ENCODE data around the gene SETBP1. TPM values are rescaled to one million over a fixed set of nuclear protein-coding genes. Genes with fewer than 3 reads are reported as not detected.

Gene SETBP1
- total and polyA plus RNA-seq, 2 of the 13 experiments (the other 11 are each of a cell fraction or from before 2014, with no cell fraction given): 0.18 to 0.65 TPM

DNA sequence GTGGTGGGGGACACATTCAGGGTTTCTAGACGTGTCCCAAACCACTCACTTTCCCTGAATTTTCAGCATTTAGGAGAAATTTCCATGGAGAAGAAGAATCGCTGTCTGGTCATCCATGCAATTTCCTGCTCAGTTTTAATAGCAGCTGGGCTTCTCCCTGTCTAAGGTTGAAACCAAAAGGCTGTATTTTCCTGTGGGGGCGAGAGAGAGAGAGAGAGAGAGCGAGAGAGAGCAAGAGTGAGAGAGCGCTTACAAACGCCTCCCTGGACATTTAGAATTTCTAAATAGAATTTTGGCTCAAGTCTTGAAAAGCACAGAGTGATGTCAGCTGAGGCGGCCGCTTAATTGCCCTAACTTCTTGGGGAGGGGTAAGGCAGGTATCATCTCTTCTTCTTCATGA, 110.8 kb downstream of the SETBP1 start:
- POLR2A ChIA-PET: no interaction called here
- Histone ChIP-seq H3K4me2 (ENCODE audit: low read depth, low read length) (no peak overlapping the region), H3K36me3 (replicated peaks in 1 of 2; ENCODE audit: control insufficient read depth in 1 of 2, insufficient read depth in 2 of 2, low read length in 2 of 2) (no peaks in the 10 kb centered on the region), H3K4me1 (ENCODE audit: insufficient read depth, low read length) (peaks cover 30% of the 10 kb centered on the region), H2AFZ (ENCODE audit: low read length) (no peak overlapping the region), H4K20me1 (ENCODE audit: insufficient read depth, low read length) (no peaks in the 10 kb centered on the region), H3K9ac (ENCODE audit: insufficient read depth, low read depth, low read length) (no peak overlapping the region), H3K79me2 (ENCODE audit: insufficient read depth, low read length) (no peaks in the 10 kb centered on the region), H3K9me3 (ENCODE audit: low read length) (no peaks in the 10 kb centered on the region), H3K27me3 (ENCODE audit: control insufficient read depth in 1 of 2, insufficient read depth in 2 of 2, low read length in 2 of 2) (peaks cover 0 to 2% of the 10 kb centered on the region in 2 experiments; a peak in 1 of 5 replicates), H3K4me3 (replicated peaks in 1 of 3; ENCODE audit: insufficient read depth in 1 of 3, low read depth in 2 of 3, low read length in 3 of 3) (no peak overlapping the region), H3K27ac (ENCODE audit: extremely low read length, insufficient read depth, low read length) (no peak overlapping the region)
- in situ Hi-C loops (cut with HindIII; ENCODE audit: extremely low pct_ligation_motif_present, low pct_unique_long_range_greater_than_20kb): loop anchor here (25.0 kb wide), 1 partner anchor 104 kb away; the partner anchor contains the start of gene SETBP1
- WGBS (ENCODE audit: low lambda C conversion rate): 71% methylated on average over 8 of the region's 8 CpGs
- intact Hi-C loops (cut with micrococcal nuclease; ENCODE audit: unreplicated experiment): no loop called here
- no peak for DNase-seq (ENCODE audit: low spot score)
- BruUV-seq (replicated peaks): no TSS peak
- ATAC-seq: no peak
- TF ChIP-seq ZFP36 (IDR thresholded peaks at IDR 0.05; ENCODE audit: borderline replicate concordance, low read depth, low read length, partially characterized antibody) (no peak), ZFY (CRISPR knock-in tag; IDR thresholded peaks at IDR 0.05) (no peak), ZNF878 (CRISPR knock-in tag; IDR thresholded peaks at IDR 0.05) (no peak)
- TF ChIP-seq, protein P1, sequence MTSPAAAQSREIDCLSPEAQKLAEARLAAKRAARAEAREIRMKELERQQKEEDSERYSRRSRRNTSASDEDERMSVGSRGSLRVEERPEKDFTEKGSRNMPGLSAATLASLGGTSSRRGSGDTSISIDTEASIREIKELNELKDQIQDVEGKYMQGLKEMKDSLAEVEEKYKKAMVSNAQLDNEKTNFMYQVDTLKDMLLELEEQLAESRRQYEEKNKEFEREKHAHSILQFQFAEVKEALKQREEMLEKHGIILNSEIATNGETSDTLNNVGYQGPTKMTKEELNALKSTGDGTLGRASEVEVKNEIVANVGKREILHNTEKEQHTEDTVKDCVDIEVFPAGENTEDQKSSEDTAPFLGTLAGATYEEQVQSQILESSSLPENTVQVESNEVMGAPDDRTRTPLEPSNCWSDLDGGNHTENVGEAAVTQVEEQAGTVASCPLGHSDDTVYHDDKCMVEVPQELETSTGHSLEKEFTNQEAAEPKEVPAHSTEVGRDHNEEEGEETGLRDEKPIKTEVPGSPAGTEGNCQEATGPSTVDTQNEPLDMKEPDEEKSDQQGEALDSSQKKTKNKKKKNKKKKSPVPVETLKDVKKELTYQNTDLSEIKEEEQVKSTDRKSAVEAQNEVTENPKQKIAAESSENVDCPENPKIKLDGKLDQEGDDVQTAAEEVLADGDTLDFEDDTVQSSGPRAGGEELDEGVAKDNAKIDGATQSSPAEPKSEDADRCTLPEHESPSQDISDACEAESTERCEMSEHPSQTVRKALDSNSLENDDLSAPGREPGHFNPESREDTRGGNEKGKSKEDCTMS (CRISPR knock-in tag; conservative IDR thresholded peaks at IDR 0.05): no peak
- CTCF ChIA-PET (ENCODE audit: low intra/inter-chr PET ratio, low total read pairs): no interaction called here
- FAIRE-seq: no peak

DNA sequence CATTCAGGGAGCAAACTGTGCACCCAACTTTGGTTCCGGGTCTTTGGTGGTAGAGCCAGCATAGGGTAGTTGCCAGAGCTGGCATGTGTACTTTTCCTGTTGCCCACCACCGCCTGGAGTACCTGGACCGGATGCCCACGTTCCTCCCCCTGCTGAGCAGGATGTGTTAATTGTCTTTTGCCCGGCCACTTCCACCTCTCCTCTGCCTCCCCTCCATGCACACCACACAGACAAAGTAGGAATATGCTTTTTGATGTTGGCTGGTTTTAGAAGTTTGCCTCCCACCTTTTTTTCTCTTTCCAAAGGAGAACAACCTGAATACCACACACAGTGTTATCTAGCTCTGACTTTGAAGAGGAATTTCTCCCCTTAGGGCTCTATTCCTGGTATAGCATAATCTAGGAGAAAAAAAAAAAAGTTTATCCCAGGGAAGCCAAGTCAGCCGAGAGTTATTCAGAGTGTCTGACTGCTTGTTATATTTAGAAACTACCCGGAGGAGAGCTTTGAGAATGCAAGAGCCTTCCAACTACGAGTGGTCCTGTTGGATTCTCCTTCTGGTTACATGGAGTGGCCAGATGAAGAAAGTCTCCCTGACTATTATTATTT, 111.9 kb downstream of the SETBP1 start:
- CTCF ChIA-PET (ENCODE audit: low intra/inter-chr PET ratio, low total read pairs): no interaction called here
- H3K27me3 ChIP-seq (ENCODE audit: control insufficient read depth in 1 of 2, insufficient read depth in 2 of 2, low read length in 2 of 2): 0 out of 5 replicates have a peak, but pooled peaks cover 0 to 2% of the 10 kb centered on the region in 2 experiments
- no peak for TF ChIP-seq ZBTB7A (CRISPR knock-in tag; IDR thresholded peaks at IDR 0.05)
- ATAC-seq: no peak
- BruUV-seq (replicated peaks): no TSS peak
- intact Hi-C loops (cut with micrococcal nuclease; ENCODE audit: unreplicated experiment) (no loop called here), in situ Hi-C loops (cut with HindIII; ENCODE audit: extremely low pct_ligation_motif_present, low pct_unique_long_range_greater_than_20kb) (loop anchor here (25.0 kb wide), 1 partner anchor 105 kb away; the partner anchor contains the start of gene SETBP1)
- H4K20me1 ChIP-seq (ENCODE audit: insufficient read depth, low read length): no peaks in the 10 kb centered on the region
- no peaks in the 10 kb centered on the region for H3K9me3 ChIP-seq (ENCODE audit: low read length)
- peaks cover 40% of the 10 kb centered on the region for H3K4me1 ChIP-seq (ENCODE audit: insufficient read depth, low read length)
- POLR2A ChIA-PET: no interaction called here
- no peak for DNase-seq (ENCODE audit: low spot score)
- no peak overlapping the region for H2AFZ ChIP-seq (ENCODE audit: low read length)
- no peak for FAIRE-seq
- no peaks in the 10 kb centered on the region for H3K79me2 ChIP-seq (ENCODE audit: insufficient read depth, low read length)
- no peaks in the 10 kb centered on the region for H3K36me3 ChIP-seq (replicated peaks in 1 of 2; ENCODE audit: control insufficient read depth in 1 of 2, insufficient read depth in 2 of 2, low read length in 2 of 2)
- no peak overlapping the region for H3K27ac ChIP-seq (ENCODE audit: extremely low read length, insufficient read depth, low read length)
- 55% methylated on average over 7 of the region's 8 CpGs for WGBS (ENCODE audit: low lambda C conversion rate)
- no peak overlapping the region for H3K9ac ChIP-seq (ENCODE audit: insufficient read depth, low read depth, low read length)
- no peak overlapping the region for H3K4me2 ChIP-seq (ENCODE audit: low read depth, low read length)
- H3K4me3 ChIP-seq (replicated peaks in 1 of 3; ENCODE audit: insufficient read depth in 1 of 3, low read depth in 2 of 3, low read length in 3 of 3): no peak overlapping the region
